Measurements from ENCODE around the gene RAB35.
A peak's percentile ranks its signal among the peaks of the same experiment; 100 is the strongest.

Gene RAB35

GRCh38 chr12:120092551-120093335, 23.8 kb downstream of the RAB35 start:
- H3K18ac ChIP-seq (ENCODE audit: low read length) = no peak overlapping the region
- H3K4me2 ChIP-seq (ENCODE audit: low read length) = no peak overlapping the region
- no peak for DNase-seq
- no peak overlapping the region for H3K4me3 ChIP-seq (ENCODE audit: low read length)
- H4K5ac ChIP-seq (ENCODE audit: low read length) = no peak overlapping the region
- H4K8ac ChIP-seq (ENCODE audit: low read depth, low read length) = no peak overlapping the region
- no peak overlapping the region for H2AK5ac ChIP-seq (ENCODE audit: low read length)
- WGBS (ENCODE audit: extremely low coverage, insufficient coverage, low lambda C conversion rate) = no CpG with 5 or more reads among the region's 23 CpGs
- H2BK120ac ChIP-seq (ENCODE audit: low read depth, low read length) = no peak overlapping the region
- H3K27me3 ChIP-seq (ENCODE audit: insufficient read depth, low read length, poor library complexity) = no peaks in the 10 kb centered on the region
- H3K27ac ChIP-seq (ENCODE audit: low read depth, low read length) = peak overlapping the region; percentile 30
- no peak overlapping the region for H3K9ac ChIP-seq (ENCODE audit: low read length)
- H3K4ac ChIP-seq (ENCODE audit: low read depth, low read length) = no peak overlapping the region
- H2BK15ac ChIP-seq (replicated peaks; ENCODE audit: low read depth) = no peak overlapping the region
- no peak overlapping the region for H2BK5ac ChIP-seq (ENCODE audit: low read length)
- H3K36me3 ChIP-seq (ENCODE audit: control insufficient read depth, insufficient read depth, low read length) = no peaks in the 10 kb centered on the region
- H3K56ac ChIP-seq (ENCODE audit: low read length) = peak overlapping the region; percentile 45
- no peaks in the 10 kb centered on the region for H3K79me1 ChIP-seq (ENCODE audit: low read length)
- H3K4me1 ChIP-seq (ENCODE audit: control insufficient read depth, low read depth, low read length) = peaks cover 2% of the 10 kb centered on the region
- no peak overlapping the region for H3K23ac ChIP-seq (ENCODE audit: low read length)
- no peaks in the 10 kb centered on the region for H3K79me2 ChIP-seq (ENCODE audit: control insufficient read depth, insufficient read depth, low read length)

DNA sequence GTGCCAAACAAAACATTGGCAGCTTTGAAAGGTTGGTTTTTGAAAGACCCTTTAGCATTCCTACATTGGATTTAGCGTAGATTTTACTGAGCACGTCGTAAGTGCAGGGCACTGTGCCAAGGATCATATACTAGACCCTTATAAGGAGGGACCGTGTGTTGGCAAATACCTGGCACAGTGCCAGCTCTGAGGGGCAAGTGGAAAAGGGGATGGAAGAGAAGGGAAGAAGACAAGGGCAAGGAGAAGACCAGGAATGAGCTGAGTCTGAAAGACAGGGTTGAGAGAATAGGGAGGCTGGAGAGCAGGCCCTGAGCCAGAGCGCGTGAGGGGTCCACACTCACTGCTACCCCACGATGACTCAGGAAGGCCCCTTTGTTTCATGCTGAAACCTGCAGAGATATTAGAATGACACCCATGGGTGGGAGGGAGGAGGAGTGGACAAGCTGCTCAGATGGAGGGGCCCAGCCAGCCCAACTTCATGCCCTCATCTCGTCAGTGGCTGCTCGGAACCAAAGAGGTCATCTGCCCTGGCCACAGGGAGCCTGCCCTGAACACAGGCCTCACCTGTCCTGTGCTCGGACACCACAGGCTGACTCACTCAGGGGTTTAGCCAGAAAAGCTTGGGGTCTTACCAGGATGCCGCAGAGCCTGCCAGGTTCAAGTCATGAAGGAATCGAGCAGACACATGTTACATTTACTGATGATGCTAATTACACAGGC, 25.0 kb downstream of the RAB35 start:
- Histone ChIP-seq H2BK5ac (ENCODE audit: low read length) (no peak overlapping the region), H2BK15ac (replicated peaks; ENCODE audit: low read depth) (no peak overlapping the region), H3K4ac (ENCODE audit: low read depth, low read length) (no peak overlapping the region), H3K9ac (ENCODE audit: low read length) (no peak overlapping the region), H3K4me2 (ENCODE audit: low read length) (no peak overlapping the region), H3K79me2 (ENCODE audit: control insufficient read depth, insufficient read depth, low read length) (no peaks in the 10 kb centered on the region), H3K23ac (ENCODE audit: low read length) (no peak overlapping the region), H3K4me3 (ENCODE audit: low read length) (no peak overlapping the region), H3K36me3 (ENCODE audit: control insufficient read depth, insufficient read depth, low read length) (no peaks in the 10 kb centered on the region), H2AK5ac (ENCODE audit: low read length) (no peak overlapping the region), H4K5ac (ENCODE audit: low read length) (no peak overlapping the region), H3K18ac (ENCODE audit: low read length) (no peak overlapping the region), H3K27ac (ENCODE audit: low read depth, low read length) (no peak overlapping the region), H3K27me3 (ENCODE audit: insufficient read depth, low read length, poor library complexity) (no peaks in the 10 kb centered on the region), H3K79me1 (ENCODE audit: low read length) (no peaks in the 10 kb centered on the region), H3K4me1 (ENCODE audit: control insufficient read depth, low read depth, low read length) (peaks cover 2% of the 10 kb centered on the region), H3K56ac (ENCODE audit: low read length) (no peak overlapping the region), H4K8ac (ENCODE audit: low read depth, low read length) (no peak overlapping the region), H2BK120ac (ENCODE audit: low read depth, low read length) (no peak overlapping the region)
- DNase-seq = no peak
- no CpG with 5 or more reads among the region's 12 CpGs for WGBS (ENCODE audit: extremely low coverage, insufficient coverage, low lambda C conversion rate)

DNA sequence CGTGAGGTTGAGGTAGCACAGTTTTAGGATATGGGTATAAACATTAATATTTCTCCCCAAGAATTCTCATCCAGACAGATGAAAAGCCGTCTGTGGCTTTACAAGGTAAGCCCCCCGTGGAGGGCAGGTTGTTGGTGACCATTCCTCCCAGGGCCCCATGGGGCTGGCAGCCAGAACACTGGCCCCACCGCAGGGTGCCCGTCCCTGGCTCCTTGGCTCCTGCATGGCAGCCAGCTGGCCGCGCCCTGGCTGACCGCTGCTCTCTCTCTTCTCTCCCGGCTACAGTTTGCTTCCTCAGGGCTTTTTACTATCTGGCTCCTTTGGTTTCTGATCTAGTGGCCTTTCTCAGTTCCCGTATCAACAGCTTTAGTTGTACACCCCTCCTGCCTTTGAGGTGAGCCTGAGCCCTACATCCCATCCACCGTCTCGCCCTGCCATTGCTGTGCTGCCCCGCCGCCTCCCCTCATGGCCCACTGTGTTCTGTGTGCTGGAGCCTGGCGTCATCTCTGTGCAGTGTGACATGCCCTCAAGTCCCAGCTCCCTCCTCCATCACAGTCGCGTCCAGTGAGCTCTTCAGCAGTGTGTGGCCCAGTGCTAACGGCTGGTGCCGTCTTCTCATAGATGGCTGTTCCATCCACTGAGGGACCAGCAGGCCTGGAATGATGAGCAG, 25.8 kb downstream of the RAB35 start:
- no peak overlapping the region for H3K4me2 ChIP-seq (ENCODE audit: low read length)
- no peak overlapping the region for H3K4ac ChIP-seq (ENCODE audit: low read depth, low read length)
- no peak overlapping the region for H3K4me3 ChIP-seq (ENCODE audit: low read length)
- H3K36me3 ChIP-seq (ENCODE audit: control insufficient read depth, insufficient read depth, low read length) = no peaks in the 10 kb centered on the region
- no peak overlapping the region for H4K8ac ChIP-seq (ENCODE audit: low read depth, low read length)
- H2BK120ac ChIP-seq (ENCODE audit: low read depth, low read length) = no peak overlapping the region
- no peak for DNase-seq
- H3K27ac ChIP-seq (ENCODE audit: low read depth, low read length) = no peak overlapping the region
- H2AK5ac ChIP-seq (ENCODE audit: low read length) = no peak overlapping the region
- H3K79me1 ChIP-seq (ENCODE audit: low read length) = no peaks in the 10 kb centered on the region
- H3K9ac ChIP-seq (ENCODE audit: low read length) = no peak overlapping the region
- no peak overlapping the region for H4K5ac ChIP-seq (ENCODE audit: low read length)
- H2BK5ac ChIP-seq (ENCODE audit: low read length) = no peak overlapping the region
- WGBS (ENCODE audit: extremely low coverage, insufficient coverage, low lambda C conversion rate) = no CpG with 5 or more reads among the region's 19 CpGs
- no peaks in the 10 kb centered on the region for H3K27me3 ChIP-seq (ENCODE audit: insufficient read depth, low read length, poor library complexity)
- no peak overlapping the region for H3K23ac ChIP-seq (ENCODE audit: low read length)
- H3K79me2 ChIP-seq (ENCODE audit: control insufficient read depth, insufficient read depth, low read length) = no peaks in the 10 kb centered on the region
- no peak overlapping the region for H2BK15ac ChIP-seq (replicated peaks; ENCODE audit: low read depth)
- peaks cover 2% of the 10 kb centered on the region for H3K4me1 ChIP-seq (ENCODE audit: control insufficient read depth, low read depth, low read length)
- H3K56ac ChIP-seq (ENCODE audit: low read length) = no peak overlapping the region
- no peak overlapping the region for H3K18ac ChIP-seq (ENCODE audit: low read length)

DNA sequence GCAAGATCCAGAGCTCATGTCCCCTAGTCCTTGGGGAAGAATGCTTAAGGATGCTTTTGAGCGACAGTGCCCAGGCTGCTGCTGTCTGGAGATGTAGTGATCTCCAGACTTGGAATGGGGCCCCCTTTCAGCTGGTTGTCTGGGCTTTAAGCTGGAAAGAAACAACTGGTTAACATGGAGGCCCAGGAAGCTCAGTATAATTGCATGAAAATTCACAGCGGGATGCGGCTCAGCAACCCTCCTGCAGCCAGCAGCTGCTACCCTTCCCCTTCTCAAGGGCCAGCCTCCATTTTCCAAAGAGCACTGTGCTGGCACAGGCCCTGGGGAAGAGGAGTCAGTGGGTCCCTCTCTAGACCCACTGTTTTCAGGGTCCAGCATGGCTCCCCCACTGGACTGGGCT, 26.3 kb downstream of the RAB35 start:
- Histone ChIP-seq H3K4me3 (ENCODE audit: low read length) (no peak overlapping the region), H2BK120ac (ENCODE audit: low read depth, low read length) (no peak overlapping the region), H4K5ac (ENCODE audit: low read length) (no peak overlapping the region), H3K18ac (ENCODE audit: low read length) (no peak overlapping the region), H3K4me2 (ENCODE audit: low read length) (no peak overlapping the region), H3K27ac (ENCODE audit: low read depth, low read length) (no peak overlapping the region), H3K79me1 (ENCODE audit: low read length) (no peaks in the 10 kb centered on the region), H3K4me1 (ENCODE audit: control insufficient read depth, low read depth, low read length) (peaks cover 2% of the 10 kb centered on the region), H2BK5ac (ENCODE audit: low read length) (no peak overlapping the region), H3K9ac (ENCODE audit: low read length) (no peak overlapping the region), H3K36me3 (ENCODE audit: control insufficient read depth, insufficient read depth, low read length) (no peaks in the 10 kb centered on the region), H3K4ac (ENCODE audit: low read depth, low read length) (no peak overlapping the region), H4K8ac (ENCODE audit: low read depth, low read length) (no peak overlapping the region), H3K56ac (ENCODE audit: low read length) (no peak overlapping the region), H3K23ac (ENCODE audit: low read length) (no peak overlapping the region), H2AK5ac (ENCODE audit: low read length) (no peak overlapping the region), H2BK15ac (replicated peaks; ENCODE audit: low read depth) (no peak overlapping the region), H3K27me3 (ENCODE audit: insufficient read depth, low read length, poor library complexity) (no peaks in the 10 kb centered on the region), H3K79me2 (ENCODE audit: control insufficient read depth, insufficient read depth, low read length) (no peaks in the 10 kb centered on the region)
- no peak for DNase-seq
- no CpG with 5 or more reads among the region's 3 CpGs for WGBS (ENCODE audit: extremely low coverage, insufficient coverage, low lambda C conversion rate)

GRCh38 chr12:120089796-120090195, 26.8 kb downstream of the RAB35 start:
- Histone ChIP-seq H2BK15ac (replicated peaks; ENCODE audit: low read depth) (no peak overlapping the region), H3K4ac (ENCODE audit: low read depth, low read length) (no peak overlapping the region), H2AK5ac (ENCODE audit: low read length) (no peak overlapping the region), H3K36me3 (ENCODE audit: control insufficient read depth, insufficient read depth, low read length) (no peaks in the 10 kb centered on the region), H3K56ac (ENCODE audit: low read length) (no peak overlapping the region), H3K4me1 (ENCODE audit: control insufficient read depth, low read depth, low read length) (peaks cover 2% of the 10 kb centered on the region), H3K27me3 (ENCODE audit: insufficient read depth, low read length, poor library complexity) (no peaks in the 10 kb centered on the region), H3K79me1 (ENCODE audit: low read length) (no peaks in the 10 kb centered on the region), H4K5ac (ENCODE audit: low read length) (no peak overlapping the region), H2BK5ac (ENCODE audit: low read length) (no peak overlapping the region), H3K27ac (ENCODE audit: low read depth, low read length) (no peak overlapping the region), H3K9ac (ENCODE audit: low read length) (no peak overlapping the region), H3K79me2 (ENCODE audit: control insufficient read depth, insufficient read depth, low read length) (no peaks in the 10 kb centered on the region), H3K4me3 (ENCODE audit: low read length) (no peak overlapping the region), H3K18ac (ENCODE audit: low read length) (no peak overlapping the region), H3K23ac (ENCODE audit: low read length) (no peak overlapping the region), H4K8ac (ENCODE audit: low read depth, low read length) (no peak overlapping the region), H2BK120ac (ENCODE audit: low read depth, low read length) (no peak overlapping the region), H3K4me2 (ENCODE audit: low read length) (no peak overlapping the region)
- DNase-seq = no peak
- no CpG with 5 or more reads among the region's 2 CpGs for WGBS (ENCODE audit: extremely low coverage, insufficient coverage, low lambda C conversion rate)
